Activated T-cell treated with anti-CD3 and anti-CD28 coated beads, Interleukin-2, amount 50 U/mL, for 24 hours (primary cell): ENCODE measurements around the gene INS.

Experiments
- DNase-seq: peaks from one replicate; pipeline ENCODE4 v3.0.0-alpha.2; 2020
- H3K27ac Mint-ChIP-seq: 2 replicates; pipeline ENCODE4 v1.8.0; 2020; ENCODE audit warnings: mild to moderate bottlenecking, mixed read lengths
- H3K27me3 Mint-ChIP-seq: 2 replicates; pipeline ENCODE4 v1.8.0; 2020; ENCODE audit warnings: mixed read lengths
- H3K36me3 Mint-ChIP-seq: 2 replicates; pipeline ENCODE4 v1.8.0; 2020; ENCODE audit warnings: low read depth, mixed read lengths
- H3K4me1 Mint-ChIP-seq: 2 replicates; pipeline ENCODE4 v1.8.0; 2020; ENCODE audit warnings: low read depth, mixed read lengths
- H3K4me3 Mint-ChIP-seq: 2 replicates; pipeline ENCODE4 v1.8.0; 2020; ENCODE audit warnings: mild to moderate bottlenecking, moderate library complexity, mixed read lengths
- H3K9me3 Mint-ChIP-seq: 2 replicates; pipeline ENCODE4 v1.8.0; 2020; ENCODE audit warnings: mixed read lengths

INS gene

DNA sequence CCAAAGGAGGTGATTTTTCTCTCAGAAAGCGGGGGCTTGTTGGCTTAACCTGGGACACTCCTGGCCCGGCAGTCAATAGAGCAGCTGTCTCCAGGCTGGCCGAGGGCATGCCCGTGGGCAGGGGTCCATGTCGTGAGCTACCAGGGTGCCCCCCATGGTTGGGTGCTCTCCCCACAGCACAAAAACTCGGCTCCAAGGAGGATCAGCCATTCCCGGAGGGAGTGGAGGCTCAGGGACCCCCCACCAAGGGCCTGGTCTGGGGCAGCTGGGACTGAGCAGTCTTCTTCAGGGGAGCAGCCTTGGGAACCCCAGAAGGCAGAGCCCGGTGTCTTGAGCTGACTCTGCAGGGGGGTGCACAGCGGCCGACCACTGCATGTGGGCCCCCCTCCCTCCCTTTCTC is 31.4 kb upstream of the INS start:
- Mint-ChIP-seq H3K9me3 (no peaks in the 10 kb centered on the region), H3K4me3 (no peak overlapping the region), H3K4me1 (peaks cover 3% of the 10 kb centered on the region), H3K36me3 (no peaks in the 10 kb centered on the region), H3K27ac (no peak overlapping the region), H3K27me3 (peaks cover 10% of the 10 kb centered on the region)
- no peak for DNase-seq

DNA sequence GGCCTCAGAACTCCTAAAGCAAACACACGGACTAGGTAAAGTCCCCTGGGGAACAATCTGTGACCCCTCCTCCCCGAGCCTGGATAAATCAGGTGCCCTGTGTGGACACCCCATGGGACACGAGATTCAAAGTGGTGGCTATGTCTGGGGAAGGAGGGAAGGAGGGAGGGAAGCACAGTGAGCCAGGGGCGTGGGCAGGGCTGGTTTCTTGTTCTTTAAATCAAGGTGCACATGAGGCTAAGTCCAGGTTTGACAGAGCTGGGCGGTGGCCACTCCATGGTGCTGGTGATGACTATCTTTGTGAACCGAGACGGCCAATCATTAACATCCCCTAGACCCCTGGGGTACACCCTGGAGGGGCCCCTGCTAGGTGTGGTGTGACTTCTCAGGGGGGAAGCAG is 30.9 kb upstream of the INS start:
- no peak overlapping the region for H3K4me3 Mint-ChIP-seq
- no peak overlapping the region for H3K27ac Mint-ChIP-seq
- peaks cover 10% of the 10 kb centered on the region for H3K27me3 Mint-ChIP-seq
- DNase-seq: no peak
- H3K9me3 Mint-ChIP-seq: no peaks in the 10 kb centered on the region
- peaks cover 3% of the 10 kb centered on the region for H3K4me1 Mint-ChIP-seq
- H3K36me3 Mint-ChIP-seq: no peaks in the 10 kb centered on the region

DNA sequence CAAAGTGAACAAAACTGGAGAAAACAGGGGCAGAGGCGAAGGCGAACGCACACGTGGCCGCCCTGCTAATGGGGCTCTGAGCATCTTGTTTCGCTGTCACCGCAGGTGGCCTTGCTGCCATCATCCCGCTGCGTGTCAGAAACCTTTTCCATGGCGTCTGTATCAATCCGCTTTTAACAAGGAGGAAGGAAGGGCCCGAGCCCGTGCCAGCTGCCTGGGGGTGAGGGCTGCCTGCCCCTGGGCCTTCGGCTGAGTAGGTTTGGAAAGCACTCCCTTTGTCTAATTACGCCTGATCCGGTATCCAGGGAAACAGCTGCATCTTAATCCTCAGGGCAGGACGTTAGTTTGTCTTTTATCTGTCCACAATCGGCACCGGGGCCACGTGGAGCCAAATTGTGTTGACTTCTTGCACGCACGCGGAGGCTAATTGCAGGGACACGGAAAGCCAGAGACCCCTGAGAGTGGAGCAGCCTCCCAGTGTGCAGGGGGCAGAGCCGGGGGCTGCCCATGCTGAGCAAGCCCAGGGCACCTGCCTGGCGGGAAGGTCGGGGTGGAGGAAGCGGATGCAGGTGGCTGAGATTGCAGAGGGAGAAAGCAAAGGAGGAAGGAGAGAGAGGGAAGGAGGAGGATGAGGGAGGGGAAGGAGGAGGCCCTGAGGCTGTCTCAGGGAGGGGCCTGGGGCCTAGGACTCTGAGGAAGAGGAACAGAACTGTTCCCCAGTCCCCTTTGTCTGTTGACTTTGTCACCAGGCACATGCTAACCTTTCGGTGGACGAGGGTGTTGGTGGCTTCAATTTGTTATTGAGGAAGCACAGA is 29.9 kb upstream of the INS start:
- H3K36me3 Mint-ChIP-seq: no peaks in the 10 kb centered on the region
- no peak overlapping the region for H3K27ac Mint-ChIP-seq
- peaks cover 6% of the 10 kb centered on the region for H3K27me3 Mint-ChIP-seq
- H3K4me3 Mint-ChIP-seq: no peak overlapping the region
- no peak for DNase-seq
- peaks cover 3% of the 10 kb centered on the region for H3K4me1 Mint-ChIP-seq
- no peaks in the 10 kb centered on the region for H3K9me3 Mint-ChIP-seq

DNA sequence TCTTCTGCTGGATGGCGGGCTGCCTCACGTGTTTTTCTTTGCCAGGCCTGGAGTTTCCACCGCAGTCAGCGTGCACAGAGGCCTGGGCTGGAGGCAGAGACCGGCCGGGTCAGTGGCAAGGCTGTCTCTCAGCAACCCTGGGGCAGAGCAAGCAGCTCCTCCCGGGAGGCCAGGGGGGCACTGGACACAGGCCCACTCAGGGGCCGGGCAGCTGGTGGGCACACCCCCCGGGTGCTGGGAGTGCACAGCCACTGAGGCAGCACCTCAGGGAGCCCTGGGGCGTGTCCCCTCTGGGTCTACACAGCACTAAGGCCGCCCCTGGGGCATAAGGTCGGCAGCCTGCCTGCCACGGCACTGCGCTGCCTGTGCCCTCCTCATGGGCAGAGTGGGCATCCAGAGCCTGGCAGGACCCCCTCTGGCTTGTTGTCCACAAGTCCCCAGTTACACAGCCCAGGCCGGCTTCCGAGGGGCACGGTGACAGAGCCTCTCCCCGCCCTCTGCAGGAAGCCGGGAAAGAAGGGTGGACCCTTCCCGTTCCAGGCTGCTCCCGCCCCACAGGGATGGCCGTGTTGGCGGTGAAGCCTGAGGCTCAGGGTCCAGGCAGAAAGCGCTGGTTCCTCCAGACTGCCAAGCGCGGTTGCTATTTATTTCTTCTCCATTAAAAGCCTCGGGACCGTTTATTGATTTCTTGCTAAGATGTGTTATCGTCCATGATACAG is 29.1 kb upstream of the INS start:
- no peaks in the 10 kb centered on the region for H3K9me3 Mint-ChIP-seq
- no peaks in the 10 kb centered on the region for H3K36me3 Mint-ChIP-seq
- no peak for DNase-seq
- no peak overlapping the region for H3K27ac Mint-ChIP-seq
- H3K4me1 Mint-ChIP-seq: peaks cover 3% of the 10 kb centered on the region
- H3K27me3 Mint-ChIP-seq: peaks cover 9% of the 10 kb centered on the region
- H3K4me3 Mint-ChIP-seq: no peak overlapping the region

DNA sequence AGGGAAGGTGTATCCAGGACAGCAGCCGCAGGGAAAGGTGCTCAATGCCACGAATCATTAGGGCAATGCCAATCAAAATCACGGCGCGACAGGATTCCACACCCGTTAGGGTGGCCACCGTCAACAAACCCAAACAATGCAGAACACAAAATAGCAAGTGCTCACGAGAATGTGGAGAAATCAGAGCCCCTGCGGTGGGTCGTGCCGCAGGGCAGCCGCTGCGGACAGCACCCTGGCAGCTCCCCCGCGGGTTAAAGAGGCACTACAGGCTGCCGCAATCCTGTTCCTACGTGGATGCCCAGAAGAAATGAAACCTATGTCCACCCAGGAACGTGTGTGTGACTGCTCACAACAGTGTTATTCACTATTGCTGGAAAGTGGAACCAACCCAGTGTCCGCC is 27.7 kb upstream of the INS start:
- H3K27ac Mint-ChIP-seq: no peak overlapping the region
- H3K4me1 Mint-ChIP-seq: peaks cover 3% of the 10 kb centered on the region
- H3K9me3 Mint-ChIP-seq: no peaks in the 10 kb centered on the region
- DNase-seq: no peak
- no peaks in the 10 kb centered on the region for H3K36me3 Mint-ChIP-seq
- H3K4me3 Mint-ChIP-seq: no peak overlapping the region
- peaks cover 15% of the 10 kb centered on the region for H3K27me3 Mint-ChIP-seq

DNA sequence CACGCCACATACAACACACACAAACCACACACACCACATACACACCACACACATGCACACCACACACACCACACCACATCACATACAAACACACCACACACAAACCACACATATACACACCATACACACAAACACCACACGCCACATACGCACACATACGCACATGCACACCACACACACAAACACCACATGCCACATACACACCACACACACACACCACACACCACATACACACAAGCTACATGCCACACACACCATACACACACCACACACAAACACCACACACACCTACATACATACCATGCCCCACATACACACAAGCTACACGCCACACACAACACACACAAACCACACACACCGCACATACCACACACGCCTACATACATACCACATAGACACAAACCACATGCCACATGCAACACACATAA is 26.3 kb upstream of the INS start:
- no peak for DNase-seq
- Mint-ChIP-seq H3K27ac (no peak overlapping the region), H3K4me3 (no peak overlapping the region), H3K9me3 (no peaks in the 10 kb centered on the region), H3K4me1 (peaks cover 3% of the 10 kb centered on the region), H3K27me3 (peaks cover 15% of the 10 kb centered on the region), H3K36me3 (no peaks in the 10 kb centered on the region)

DNA sequence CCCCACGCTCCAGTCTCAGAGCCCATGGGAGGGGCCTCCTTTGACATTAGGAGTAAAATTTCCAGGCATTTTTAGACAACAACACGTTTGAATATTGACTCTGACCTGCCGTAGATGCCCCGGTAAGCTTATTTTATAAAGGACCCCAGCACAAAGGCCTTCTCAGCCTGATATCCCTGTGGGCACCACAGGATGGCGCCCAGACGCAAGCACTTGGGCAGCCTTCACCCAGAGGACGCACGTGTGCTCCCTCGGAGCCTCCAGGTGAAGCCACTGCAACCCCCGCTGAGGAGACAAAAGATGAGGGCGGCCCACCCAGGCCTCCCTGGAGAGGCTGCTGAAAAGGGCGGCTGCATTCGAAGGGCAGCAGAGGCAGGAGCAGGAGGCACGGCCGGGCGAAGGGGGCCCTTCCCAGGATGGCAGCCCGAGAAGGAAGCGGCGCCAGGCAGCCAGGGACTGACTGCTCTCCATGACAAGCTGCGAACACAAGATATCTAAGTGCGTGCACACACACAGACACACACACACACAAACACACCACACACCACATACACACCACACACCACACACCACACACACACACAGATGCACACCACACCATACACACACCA is 25.8 kb upstream of the INS start:
- Mint-ChIP-seq H3K27ac (no peak overlapping the region), H3K27me3 (peaks cover 15% of the 10 kb centered on the region), H3K36me3 (no peaks in the 10 kb centered on the region), H3K4me1 (peaks cover 3% of the 10 kb centered on the region), H3K4me3 (no peak overlapping the region), H3K9me3 (no peaks in the 10 kb centered on the region)
- peak; percentile 68 for DNase-seq

DNA sequence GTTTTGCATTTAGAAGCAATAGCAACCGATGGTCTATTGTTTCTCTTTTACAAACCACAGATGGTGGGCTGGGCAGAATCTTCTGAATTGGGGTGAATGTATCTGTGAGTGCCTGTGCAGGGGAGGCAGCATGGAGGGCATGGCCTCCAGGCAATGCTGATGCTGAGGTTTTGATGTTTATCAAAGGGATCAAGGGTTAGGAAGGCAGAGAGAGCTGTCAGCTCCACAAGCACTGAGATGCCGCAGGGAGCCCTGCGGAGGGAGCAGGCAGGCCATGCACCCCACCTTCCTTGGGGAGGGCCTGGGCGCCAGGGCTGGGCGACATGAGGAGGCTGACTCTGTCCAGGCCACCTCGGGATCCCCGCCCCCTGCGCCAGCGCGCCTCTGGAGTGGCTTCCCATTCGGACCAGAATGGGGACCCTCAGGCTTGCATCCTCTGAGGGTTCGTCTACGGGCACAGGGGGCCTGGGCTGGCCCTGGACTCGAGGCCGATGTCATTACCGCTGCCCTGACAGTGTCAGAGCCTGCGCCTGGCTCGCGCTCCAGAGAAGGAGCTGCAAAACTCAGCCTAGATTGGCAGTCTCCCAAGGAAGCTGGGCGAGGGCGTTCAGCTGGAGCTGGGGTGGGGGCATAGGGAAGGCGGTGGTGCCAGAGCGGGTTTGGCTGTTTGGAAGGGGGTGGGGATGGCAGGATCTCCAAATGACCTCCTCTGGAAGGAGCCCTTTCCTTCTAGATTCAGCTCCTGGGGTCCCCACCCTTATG is 24.5 kb upstream of the INS start:
- Mint-ChIP-seq H3K4me1 (no peaks in the 10 kb centered on the region), H3K9me3 (no peaks in the 10 kb centered on the region), H3K36me3 (no peaks in the 10 kb centered on the region)

DNA sequence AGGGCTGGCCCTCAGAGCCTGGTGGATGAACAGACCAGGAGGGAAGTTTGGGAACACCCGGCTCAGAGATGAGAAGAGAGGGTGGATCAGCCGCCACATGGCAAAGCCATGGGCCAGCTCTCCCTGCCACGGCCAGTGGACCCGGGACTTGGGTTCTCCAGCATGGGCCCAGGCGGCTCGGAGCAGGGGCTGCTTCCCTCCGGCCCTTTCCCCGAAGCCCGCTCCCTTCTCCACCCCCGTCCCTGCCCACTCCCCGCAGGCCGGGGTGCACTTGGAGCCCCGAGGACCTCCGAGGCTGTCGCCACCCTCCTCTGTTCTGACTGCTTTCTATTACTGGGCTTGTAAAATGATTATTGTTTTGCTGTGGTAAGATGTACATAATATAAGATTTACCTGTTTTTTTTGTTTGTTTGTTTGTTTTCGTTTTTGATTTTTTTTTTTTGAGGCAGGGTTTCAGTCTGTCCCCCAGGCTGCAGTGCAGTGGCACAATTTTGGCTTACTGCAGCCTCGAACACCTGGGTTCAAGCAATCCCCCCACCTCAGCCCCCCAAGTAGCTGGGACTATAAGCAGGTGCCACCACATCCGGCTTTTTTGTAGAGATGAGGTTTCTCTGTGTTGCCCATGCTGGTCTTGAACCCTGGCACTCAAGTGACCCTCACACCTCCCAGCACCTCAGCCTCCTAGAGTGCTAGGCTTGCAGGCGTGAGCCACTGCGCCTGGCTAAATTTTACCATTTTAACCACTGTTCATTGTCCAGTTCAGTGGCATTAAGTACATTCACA is 21.9 kb upstream of the INS start:
- no peak overlapping the region for H3K4me3 Mint-ChIP-seq
- no peak for DNase-seq
- no peak overlapping the region for H3K27ac Mint-ChIP-seq
- no peaks in the 10 kb centered on the region for H3K4me1 Mint-ChIP-seq
- H3K9me3 Mint-ChIP-seq: no peaks in the 10 kb centered on the region
- H3K36me3 Mint-ChIP-seq: no peaks in the 10 kb centered on the region
- peaks cover 8% of the 10 kb centered on the region for H3K27me3 Mint-ChIP-seq

More for the DNA sequence above, 24.5 kb upstream of the INS start:
- DNase-seq: no peak
- no peak overlapping the region for H3K4me3 Mint-ChIP-seq
- H3K27ac Mint-ChIP-seq: no peak overlapping the region
- H3K27me3 Mint-ChIP-seq: peaks cover 10% of the 10 kb centered on the region

DNA sequence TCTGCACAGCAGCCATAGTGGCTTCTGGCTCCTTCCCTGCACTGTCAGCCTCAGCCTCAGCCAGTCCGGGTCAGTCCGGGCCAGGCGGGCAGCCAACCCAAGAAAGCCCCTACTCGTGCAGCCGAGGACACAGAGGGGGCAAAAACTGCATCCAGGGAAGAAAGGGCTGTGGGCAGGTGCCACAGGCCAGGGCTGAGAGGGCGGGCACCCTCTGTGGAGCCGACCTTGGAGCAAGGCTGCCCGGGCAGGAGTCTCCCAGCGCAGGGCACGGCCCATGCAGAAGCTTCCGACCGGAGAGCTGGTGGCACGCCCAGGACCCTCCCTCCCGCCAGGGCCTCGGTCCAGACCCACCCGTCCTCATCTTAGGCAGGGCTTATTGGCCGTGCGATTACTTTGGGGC is 21.1 kb upstream of the INS start:
- Mint-ChIP-seq H3K4me1 (no peaks in the 10 kb centered on the region), H3K27ac (no peak overlapping the region), H3K4me3 (no peak overlapping the region), H3K27me3 (peaks cover 8% of the 10 kb centered on the region), H3K9me3 (no peaks in the 10 kb centered on the region), H3K36me3 (no peaks in the 10 kb centered on the region)
- no peak for DNase-seq

DNA sequence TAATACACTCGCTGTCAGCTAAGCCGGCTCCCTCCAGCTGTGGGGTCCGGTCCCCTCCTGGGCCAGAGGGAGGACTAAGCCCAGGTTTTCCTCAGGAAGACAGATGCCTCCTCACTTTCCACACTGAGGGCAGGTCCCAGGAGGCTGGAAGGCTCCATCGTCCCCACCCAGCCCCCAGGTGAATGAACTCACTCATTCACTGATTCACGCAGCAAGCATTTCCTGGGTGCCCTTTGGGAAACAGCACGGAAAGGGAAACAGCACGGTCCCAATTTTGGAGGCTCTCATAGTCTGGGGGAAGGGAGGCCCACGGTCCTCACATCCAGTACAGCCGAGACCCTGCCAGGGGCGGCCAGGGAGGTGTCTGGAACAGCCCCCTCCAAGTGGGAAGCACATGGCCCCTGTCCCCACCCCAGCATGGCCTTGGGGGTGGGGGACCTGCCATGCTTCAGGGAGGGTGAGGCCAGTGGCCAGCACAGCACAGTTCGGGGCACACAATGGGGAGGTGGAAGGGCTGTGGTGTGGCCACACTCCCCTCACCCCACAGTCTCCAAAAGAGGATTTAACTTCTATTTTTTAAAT is 19.9 kb upstream of the INS start:
- no peaks in the 10 kb centered on the region for H3K36me3 Mint-ChIP-seq

DNA sequence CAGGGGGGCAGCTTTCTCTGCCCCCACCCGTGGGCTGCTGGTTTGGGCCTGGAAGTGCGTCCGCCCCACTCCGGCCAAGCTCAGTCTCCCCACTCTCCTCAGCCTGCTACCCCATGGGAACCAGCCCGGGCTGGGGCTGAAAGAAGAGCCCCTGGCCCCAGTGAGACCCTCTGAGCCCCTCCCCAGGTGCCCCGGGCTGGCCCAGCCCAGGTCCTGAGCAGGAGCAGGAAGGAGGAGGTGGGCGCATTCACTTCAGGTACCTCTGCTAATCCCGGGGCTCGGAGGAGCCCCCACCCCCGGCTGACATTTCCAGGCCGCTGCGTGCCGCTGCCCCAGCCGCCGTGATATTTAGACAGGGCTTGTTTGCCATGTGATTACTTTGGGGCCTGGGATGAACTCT is 19.3 kb upstream of the INS start:
- no peaks in the 10 kb centered on the region for H3K9me3 Mint-ChIP-seq
- no peak overlapping the region for H3K27ac Mint-ChIP-seq
- peaks cover 8% of the 10 kb centered on the region for H3K27me3 Mint-ChIP-seq
- DNase-seq: no peak
- no peaks in the 10 kb centered on the region for H3K36me3 Mint-ChIP-seq
- H3K4me3 Mint-ChIP-seq: no peak overlapping the region
- no peaks in the 10 kb centered on the region for H3K4me1 Mint-ChIP-seq

More for the DNA sequence above, 19.9 kb upstream of the INS start:
- no peak overlapping the region for H3K4me3 Mint-ChIP-seq
- H3K27ac Mint-ChIP-seq: no peak overlapping the region
- no peak for DNase-seq
- no peaks in the 10 kb centered on the region for H3K4me1 Mint-ChIP-seq
- H3K27me3 Mint-ChIP-seq: peaks cover 8% of the 10 kb centered on the region
- H3K9me3 Mint-ChIP-seq: no peaks in the 10 kb centered on the region

DNA sequence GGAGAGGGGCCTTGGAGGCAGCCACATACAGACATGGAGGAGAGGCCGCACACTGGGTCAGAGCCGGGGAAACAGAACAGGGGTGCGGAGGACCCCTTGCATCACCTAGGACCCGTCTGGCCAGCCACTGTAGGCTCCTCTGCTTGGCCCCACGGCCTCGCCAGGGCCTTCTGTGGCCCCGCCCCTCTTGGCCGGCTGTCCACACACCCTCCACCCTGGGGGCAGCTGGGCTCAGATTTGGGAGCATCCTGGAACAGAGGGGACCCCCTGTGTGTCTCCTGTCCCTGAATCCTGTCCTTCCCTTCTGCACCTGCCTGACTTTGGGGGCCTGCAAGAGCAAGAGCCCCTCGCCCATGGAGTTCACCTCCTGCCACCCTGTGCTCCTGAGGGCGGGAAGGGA is 18.5 kb upstream of the INS start:
- Mint-ChIP-seq H3K27me3 (peaks cover under 1% of the 10 kb centered on the region), H3K27ac (no peak overlapping the region), H3K4me1 (no peaks in the 10 kb centered on the region), H3K9me3 (no peaks in the 10 kb centered on the region), H3K36me3 (no peaks in the 10 kb centered on the region), H3K4me3 (no peak overlapping the region)
- no peak for DNase-seq
